Stimulated activated CD8-positive, alpha-beta memory T cell treated with anti-CD3 and anti-CD28 coated beads, Interleukin-7, amount 100 ng/mL, for 1 hour (primary cell): ENCODE data around the gene CNKSR3.

Source experiments
- DNase-seq, 2 donors: peaks; one replicate each; pipeline ENCODE4 v3.0.0-alpha.2; 2020; ENCODE audit warnings: low read depth in 2 of 2

Gene CNKSR3

DNA sequence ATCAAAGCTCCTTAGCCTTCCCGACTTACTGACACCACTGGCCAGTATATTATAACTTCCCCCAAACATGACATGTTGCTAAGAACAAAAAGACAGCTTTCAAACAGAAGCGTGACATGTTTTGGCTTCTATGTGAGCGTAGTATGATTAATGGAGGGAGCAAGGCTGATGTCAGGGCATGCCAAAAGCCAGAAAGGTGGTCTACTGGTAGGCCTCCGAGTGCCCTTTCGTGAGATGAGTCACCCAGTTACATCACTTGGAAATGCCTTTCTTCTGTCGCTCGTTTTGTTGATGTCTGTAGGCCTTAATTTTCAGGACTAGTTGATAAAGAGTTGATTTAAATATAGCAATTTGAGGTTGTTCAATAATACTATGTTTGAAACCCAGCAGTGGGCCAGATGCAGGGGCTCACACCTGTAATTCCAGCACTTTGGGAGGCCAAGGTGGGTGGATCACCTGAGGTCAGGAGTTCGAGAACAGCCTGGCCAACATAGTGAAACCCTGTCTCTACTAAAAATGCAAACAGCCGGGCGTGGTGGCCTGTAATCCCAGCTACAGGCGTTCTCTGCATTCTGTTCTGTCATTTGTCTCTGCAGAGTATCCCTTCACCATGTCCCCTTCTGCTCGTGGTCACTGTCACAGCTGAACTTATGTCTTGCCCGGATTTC is 53.3 kb downstream of the CNKSR3 start:
- DNase-seq = no peak

- DNase-seq = no peak
These were observed 57.2 kb downstream of the CNKSR3 start for GRCh38 chr6:154453329-154453728.

GRCh38 chr6:154450498-154450897 is 60.0 kb downstream of the CNKSR3 start:
- no peak for DNase-seq

- no peak for DNase-seq
These were observed 61.9 kb downstream of the CNKSR3 start for GRCh38 chr6:154448448-154449096.

- no peak for DNase-seq
These were observed 62.5 kb downstream of the CNKSR3 start for GRCh38 chr6:154447954-154448353.

DNA sequence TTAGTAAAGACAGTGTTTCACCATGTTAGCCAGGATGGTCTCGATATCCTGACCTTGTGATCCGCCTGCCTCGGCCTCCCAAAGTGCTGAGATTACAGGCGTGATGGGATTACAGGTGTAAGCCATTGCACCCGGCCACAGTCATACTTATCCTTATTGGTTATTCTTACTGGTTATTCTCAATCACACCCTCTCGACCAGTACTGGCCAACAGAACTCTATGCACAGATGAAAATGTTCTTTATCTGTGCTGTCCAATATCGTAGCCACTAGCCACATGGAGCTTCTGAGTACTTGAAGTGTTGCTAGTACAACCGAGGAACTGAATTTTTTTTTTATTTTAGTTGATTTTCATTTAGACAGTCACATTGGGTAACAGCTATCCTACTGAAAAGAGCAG is 63.5 kb downstream of the CNKSR3 start:
- DNase-seq = no peak

DNA sequence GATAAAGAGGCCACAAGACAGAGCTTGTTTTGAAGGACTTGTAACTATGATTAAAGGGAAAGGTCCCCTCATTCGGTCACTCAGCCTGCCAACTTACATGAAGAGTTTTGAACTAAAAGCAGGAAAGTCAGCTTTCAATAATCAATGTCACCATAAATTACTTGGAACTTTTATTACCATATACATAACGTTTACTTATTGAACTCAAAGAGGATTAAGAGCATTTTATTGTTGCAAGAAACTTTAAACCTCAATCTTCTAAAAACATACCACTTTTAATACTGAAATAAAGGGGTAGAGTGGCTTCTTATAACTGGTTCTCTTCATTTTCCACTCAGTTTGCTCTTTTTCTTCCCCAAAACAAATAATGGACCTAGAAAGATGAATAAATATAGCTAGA is 65.1 kb downstream of the CNKSR3 start:
- no peak for DNase-seq

- DNase-seq = no peak
These were observed 68.5 kb downstream of the CNKSR3 start for GRCh38 chr6:154441995-154442310.

DNA sequence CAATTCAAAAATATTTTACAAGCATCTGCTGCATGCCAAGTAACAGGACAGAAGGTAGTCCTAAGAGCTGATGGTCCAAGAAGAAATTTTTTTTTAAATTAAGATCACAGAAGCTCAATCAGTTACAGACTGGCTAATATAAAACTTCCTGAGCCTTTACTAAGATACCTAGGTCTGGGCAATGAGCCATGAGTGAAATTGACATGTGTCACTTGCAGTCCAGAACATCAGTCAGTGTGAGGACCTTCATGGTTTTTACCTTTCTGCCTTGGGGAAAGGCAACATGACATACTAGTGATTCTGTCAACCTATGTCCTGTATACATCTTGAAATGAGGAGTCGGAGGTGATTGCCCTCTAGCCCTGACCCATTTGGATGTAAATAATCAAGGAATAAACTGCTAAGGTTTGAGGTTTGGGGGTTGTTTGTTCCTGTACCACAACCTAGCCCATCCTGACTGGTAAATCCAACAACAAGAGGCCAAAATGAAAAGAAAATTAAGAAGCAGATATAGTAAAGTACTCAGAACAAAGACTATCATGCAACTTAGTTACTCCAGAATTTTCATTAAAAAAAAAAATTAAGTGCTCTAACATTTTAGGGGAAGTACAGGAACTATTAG is 70.0 kb downstream of the CNKSR3 start:
- no peak for DNase-seq

DNA sequence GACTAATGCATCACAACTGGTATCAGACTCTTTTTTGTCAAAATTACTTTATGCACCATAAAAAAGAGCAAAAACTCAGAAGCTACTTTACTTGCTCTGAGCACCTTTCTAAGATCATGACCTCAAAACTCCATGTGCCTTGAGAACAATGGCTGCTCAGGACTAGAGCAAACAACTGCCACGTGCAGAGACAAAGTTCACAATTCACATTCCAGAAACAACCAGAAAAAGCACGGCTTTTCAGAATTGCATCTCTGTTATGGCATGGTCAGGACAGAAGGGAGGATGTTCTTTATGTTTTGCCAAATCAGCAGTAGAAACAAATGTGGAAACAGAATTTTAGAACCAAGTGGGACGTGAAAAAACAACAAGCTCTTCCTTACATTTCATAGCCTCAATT is 70.5 kb downstream of the CNKSR3 start:
- no peak for DNase-seq

GRCh38 chr6:154438882-154439415 is 71.5 kb downstream of the CNKSR3 start:
- no peak for DNase-seq

DNA sequence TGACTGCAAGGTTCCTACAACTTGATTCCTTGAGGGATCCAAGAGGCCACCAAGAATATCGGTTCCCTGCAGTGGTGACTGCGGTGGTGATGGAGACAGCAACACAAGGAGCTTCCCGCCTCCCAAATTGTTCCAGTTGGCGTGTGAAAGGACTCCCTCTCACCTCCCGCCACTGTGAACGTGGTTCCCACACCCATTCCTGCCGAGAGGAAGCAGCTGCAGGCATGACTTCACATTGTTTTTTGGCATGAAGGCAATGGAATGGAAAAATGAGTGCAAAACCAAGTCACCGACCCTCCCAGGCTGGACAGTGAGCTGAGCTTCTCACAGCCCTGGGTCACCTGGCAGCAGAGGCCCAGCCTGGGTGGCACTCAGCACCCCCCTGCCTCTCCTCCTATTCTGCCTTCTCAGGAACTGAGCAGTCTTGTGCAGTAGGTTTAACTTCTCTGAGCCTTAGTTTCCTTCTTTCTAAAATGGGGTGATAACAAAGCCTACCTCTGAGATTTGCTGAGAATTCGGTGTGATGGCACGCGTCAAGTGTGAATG is 75.0 kb downstream of the CNKSR3 start:
- no peak for DNase-seq

DNA sequence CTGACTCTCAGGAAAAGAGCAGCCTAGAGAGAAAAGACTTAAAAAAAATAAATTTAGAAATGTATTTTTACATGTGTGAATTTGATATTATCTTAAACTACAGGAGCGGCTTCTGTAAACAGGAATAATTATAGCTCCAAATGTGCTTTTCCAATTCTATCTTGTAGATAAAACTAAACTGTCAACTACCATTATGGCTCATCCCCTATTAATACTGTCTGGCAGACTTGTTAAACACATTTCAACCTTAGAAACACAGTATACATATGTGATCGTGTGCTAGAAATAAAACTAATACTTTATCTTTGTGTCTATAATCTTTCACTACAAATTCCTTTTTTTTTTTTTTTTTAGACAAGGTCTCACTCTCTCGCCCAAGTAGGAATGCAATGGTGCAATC is 75.8 kb downstream of the CNKSR3 start:
- DNase-seq = no peak

- DNase-seq = no peak
These were observed 76.8 kb downstream of the CNKSR3 start for GRCh38 chr6:154433477-154434241.

DNA sequence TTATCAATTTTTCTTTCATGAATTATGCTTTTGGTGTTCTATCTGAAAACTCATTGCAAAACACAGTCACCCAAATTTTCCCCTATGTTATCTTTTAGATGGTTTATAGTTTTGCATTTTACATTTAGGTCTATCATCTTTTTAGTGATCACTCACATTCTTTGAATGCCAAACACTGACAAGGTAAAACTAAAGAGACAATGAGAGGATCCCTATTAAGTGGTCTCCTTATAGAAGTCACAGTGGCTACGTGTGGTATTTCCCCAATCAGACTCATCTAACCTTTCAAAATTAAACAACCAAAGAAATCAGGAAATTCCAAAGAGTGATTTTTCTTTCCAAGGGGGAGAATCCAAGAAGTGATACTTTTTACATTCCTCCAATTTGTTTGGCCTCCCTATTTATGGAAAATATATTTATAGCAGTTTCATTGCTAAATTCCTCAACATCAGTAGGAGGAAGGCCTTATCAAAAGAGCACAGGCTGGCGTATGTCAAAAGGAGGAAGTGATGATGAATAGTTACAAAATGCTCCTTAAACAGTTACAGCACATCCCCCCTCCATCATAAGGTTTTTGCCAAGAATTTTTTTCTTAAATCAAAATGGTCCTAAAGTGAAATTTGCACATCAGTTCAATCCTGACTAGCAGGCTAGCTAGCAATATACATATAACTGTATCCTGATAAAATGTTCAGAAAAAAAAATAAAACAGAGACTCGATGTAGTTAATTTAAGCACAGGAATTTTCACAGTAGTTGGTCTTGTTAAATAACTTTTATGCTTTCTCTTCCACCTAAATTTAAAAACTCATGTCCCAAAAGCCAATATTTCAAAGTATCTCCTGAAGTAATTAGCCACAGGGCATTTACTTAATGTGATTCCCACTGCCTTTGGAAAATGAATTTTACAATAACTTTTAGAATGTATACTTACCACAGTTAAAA is 77.7 kb downstream of the CNKSR3 start:
- no peak for DNase-seq

DNA sequence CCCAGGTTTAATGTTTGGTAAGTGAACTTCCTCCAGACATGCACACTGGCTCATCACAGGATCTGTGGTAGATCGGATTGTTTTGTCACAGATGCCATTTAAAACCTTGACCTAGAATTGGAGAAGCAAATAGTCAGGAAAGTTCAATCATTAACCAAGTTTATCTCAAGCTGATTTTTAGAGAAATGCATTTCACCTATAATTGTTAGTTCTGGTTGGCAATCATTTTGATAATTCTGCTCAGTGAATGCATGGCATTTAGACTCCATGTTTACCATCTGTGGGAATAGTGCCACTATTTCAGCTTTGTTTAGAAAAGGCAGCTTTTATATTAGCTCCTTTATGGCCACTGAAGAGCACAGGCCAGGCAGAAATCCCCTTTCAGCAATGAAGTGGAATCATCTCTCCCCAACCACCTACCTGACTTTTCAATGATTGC is 80.0 kb downstream of the CNKSR3 start:
- DNase-seq = no peak

- no peak for DNase-seq
These were observed 80.8 kb downstream of the CNKSR3 start for GRCh38 chr6:154429711-154430110.

GRCh38 chr6:154428897-154429296 is 81.6 kb downstream of the CNKSR3 start:
- no peak for DNase-seq

DNA sequence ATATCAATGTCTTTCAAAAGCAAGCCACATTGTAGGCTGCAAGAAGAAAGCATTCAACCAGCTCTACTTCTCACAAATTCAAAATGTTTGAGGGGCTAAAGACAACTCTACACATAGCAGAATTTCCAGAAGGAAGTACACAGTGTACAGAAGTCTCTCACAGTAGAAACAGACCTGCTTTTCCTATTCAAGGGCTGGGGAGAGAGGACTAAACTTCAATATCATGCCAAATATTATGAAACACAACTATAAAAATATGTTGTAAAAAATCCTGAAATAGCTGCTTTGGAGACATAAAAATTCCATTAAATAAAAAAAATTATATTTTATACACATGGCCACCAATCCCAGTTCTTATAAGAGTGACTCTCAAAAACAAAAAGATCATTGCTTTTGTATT is 83.0 kb downstream of the CNKSR3 start:
- DNase-seq = no peak

GRCh38 chr6:154426997-154427396 is 83.5 kb downstream of the CNKSR3 start:
- no peak for DNase-seq

DNA sequence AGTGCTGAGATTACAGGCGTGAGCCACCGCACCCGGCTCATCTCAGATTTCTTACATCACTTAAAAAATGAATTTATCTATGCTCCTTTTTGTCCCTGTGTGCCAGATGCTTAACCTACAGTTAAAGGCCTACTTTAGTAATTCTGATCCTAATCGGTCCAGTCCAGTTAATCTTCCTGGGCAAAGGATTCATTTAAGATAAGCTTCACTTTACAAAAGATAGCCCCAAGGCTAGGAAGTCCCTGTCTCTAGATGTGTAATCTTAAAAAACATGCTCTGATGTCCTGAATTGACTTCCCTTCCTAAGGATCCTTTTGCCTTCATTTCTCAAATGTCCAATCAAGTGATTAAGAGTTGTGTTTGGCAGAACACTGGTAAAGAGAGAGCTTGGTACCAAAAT is 85.5 kb downstream of the CNKSR3 start:
- DNase-seq = no peak
